Gastroesophageal sphincter (tissue), 4 donors: Measurements from ENCODE around the gene CRABP2. TPM values are rescaled to one million over a fixed set of nuclear protein-coding genes. Genes with fewer than 3 reads are reported as not detected.

Experiments
- ATAC-seq: fragments of 150-250 bp; one replicate; pipeline ENCODE4 v1.9.1; 2016; ENCODE audit warnings: mild to moderate bottlenecking, moderate library complexity
- H3K27ac ChIP-seq, 4 donors: fragments of 200-600 bp; sonication (generic) in 3 of 4; 1 replicate in 3 of 4; 2 replicates in 1 of 4; pipeline ENCODE4 v1.5.1; 2016 to 2019
- H3K27me3 ChIP-seq: fragments of 200-600 bp; sonication (generic); one replicate; pipeline ENCODE4 v1.5.1; 2019
- H3K36me3 ChIP-seq, 2 donors: fragments of 200-600 bp; sonication (generic); one replicate each; pipeline ENCODE4 v1.5.1; 2019; ENCODE audit warnings: control low read depth in 1 of 2
- H3K4me1 ChIP-seq, 3 donors: fragments of 200-600 bp; sonication (generic); 1 replicate in 2 of 3; 2 replicates in 1 of 3; pipeline ENCODE4 v1.5.1; 2016 to 2019; ENCODE audit warnings: control low read depth in 2 of 3
- H3K4me3 ChIP-seq, 2 donors: fragments of 200-600 bp; sonication (generic); one replicate each; pipeline ENCODE4 v1.5.1; 2019; ENCODE audit warnings: mild to moderate bottlenecking in 1 of 2, moderate library complexity in 1 of 2
- H3K9me3 ChIP-seq, 3 donors: fragments of 200-600 bp; sonication (generic); one replicate each; pipeline ENCODE4 v1.5.1; 2017 to 2019; ENCODE audit warnings: control low read depth in 2 of 3
- CTCF ChIP-seq, 4 experiments: fragments of 200-600 bp in 2 of 4; fragments of 450-650 bp in 2 of 4; sonication (generic) in 1 of 4; IDR thresholded peaks; one replicate each; pipeline ENCODE4 v1.5.1; 2017 to 2019; ENCODE audit warnings: antibody characterized with exemption in 4 of 4, mild to moderate bottlenecking in 2 of 4, moderate library complexity in 2 of 4
- EP300 ChIP-seq: sonication (generic); formaldehyde crosslinking; IDR thresholded peaks from one replicate; pipeline ENCODE4 v1.6.1; 2017; ENCODE audit warnings: antibody characterized with exemption, mild to moderate bottlenecking
- POLR2A ChIP-seq, 2 donors: fragments of 450-650 bp; IDR thresholded peaks; one replicate each; pipeline ENCODE4 v1.6.1; 2017; ENCODE audit warnings: antibody characterized with exemption in 2 of 2, mild to moderate bottlenecking in 2 of 2, moderate library complexity in 1 of 2
- POLR2AphosphoS5 ChIP-seq: sonication (generic); formaldehyde crosslinking; IDR thresholded peaks from one replicate; pipeline ENCODE4 v1.6.1; 2017; ENCODE audit warnings: antibody characterized with exemption
- WGBS, 2 donors: methylation state at CpG; one replicate each; pipeline ENCODE4 v1.1.5; 2018; ENCODE audit warnings: low coverage in 1 of 2; 5-methylcytosine and 5-hydroxymethylcytosine counted together
- total RNA-seq, 4 donors: library from RNA; depleted of rRNA; stranded (reverse); fragments of >200 nt; gene quantifications; one replicate each; pipeline ENCODE4 v1.1.0, GENCODE V29; 2016

CRABP2 gene
- 10 to 100 TPM in 1 of 4 donors, 1 to 10 TPM in 2, under 1 TPM in 1; 0.54 to 36.7 (median 6.0) TPM for total RNA-seq

- H3K4me3 ChIP-seq = peak within 1 kb of the TSS; percentile 18 to 54
- peaks cover 33% of the 10 kb centered on the region for H3K27me3 ChIP-seq
- peaks cover 0 to 4% of the 10 kb centered on the region in 2 donors for H3K36me3 ChIP-seq
- H3K9me3 ChIP-seq = no peaks in the 10 kb centered on the region
- peaks cover 0 to 71% (median 44%) of the 10 kb centered on the region in 3 donors for H3K4me1 ChIP-seq
- H3K27ac ChIP-seq = peak within 1 kb of the TSS; percentile 24 to 87 (median 84)
- TF ChIP-seq EP300 = no peak
- no peak for TF ChIP-seq POLR2A (IDR thresholded peaks at IDR 0.05)
- TF ChIP-seq POLR2AphosphoS5 = no peak
- no peak for TF ChIP-seq CTCF (IDR thresholded peaks at IDR 0.05)
- ATAC-seq = peak; percentile 8
- WGBS, 2 donors = 0% methylated on average over 1 to 2 of the region's 42 CpGs
These were observed at the start of gene CRABP2 for GRCh38 chr1:156705321-156705917. TSS of gene CRABP2 (minus strand) at chr1:156705583. CDS start at chr1:156705446, 137 bp downstream.

GRCh38 chr1:156754219-156754618, 48.8 kb upstream of the CRABP2 start:
- no peak for ATAC-seq
- 80% methylated on average over 7 of the region's 8 CpGs; no CpG with 5 or more reads in 1 of the 2 donors for WGBS, 2 donors
- H3K27me3 ChIP-seq = no peaks in the 10 kb centered on the region

GRCh38 chr1:156752843-156753482, 47.6 kb upstream of the CRABP2 start:
- no peaks in the 10 kb centered on the region for H3K9me3 ChIP-seq
- TF ChIP-seq EP300 = no peak
- TF ChIP-seq POLR2AphosphoS5 = peak; percentile 22
- no peak for TF ChIP-seq POLR2A (IDR thresholded peaks at IDR 0.05)
- H3K4me3 ChIP-seq = peak overlapping the region in 1 of 2 donors; percentile 98
- ATAC-seq = no peak
- H3K4me1 ChIP-seq = peaks cover 0 to 40% (median 24%) of the 10 kb centered on the region in 3 donors
- H3K27ac ChIP-seq = peak overlapping the region in 3 of 4 donors; percentile 98 to 100 (median 99)
- 25 to 29% methylated on average over 1 of the region's 1 CpG for WGBS, 2 donors
- H3K27me3 ChIP-seq = no peaks in the 10 kb centered on the region
- H3K36me3 ChIP-seq = no peaks in the 10 kb centered on the region

More at GRCh38 chr1:156754219-156754618, 48.8 kb upstream of the CRABP2 start:
- no peaks in the 10 kb centered on the region for H3K36me3 ChIP-seq
- H3K4me1 ChIP-seq = peaks cover 0 to 27% (median 14%) of the 10 kb centered on the region in 3 donors
- no peak overlapping the region for H3K4me3 ChIP-seq
- no peaks in the 10 kb centered on the region for H3K9me3 ChIP-seq
- TF ChIP-seq POLR2A (IDR thresholded peaks at IDR 0.05) (no peak), POLR2AphosphoS5 (no peak), CTCF (IDR thresholded peaks at IDR 0.05) (no peak), EP300 (no peak)
- no peak overlapping the region for H3K27ac ChIP-seq

GRCh38 chr1:156751757-156752481, 46.5 kb upstream of the CRABP2 start:
- Histone ChIP-seq H3K4me3 (peak overlapping the region; percentile 97 to 98), H3K9me3 (no peaks in the 10 kb centered on the region), H3K27ac (peak overlapping the region; percentile 92 to 100 (median 98)), H3K27me3 (no peaks in the 10 kb centered on the region), H3K36me3 (no peaks in the 10 kb centered on the region), H3K4me1 (peaks cover 0 to 48% (median 29%) of the 10 kb centered on the region in 3 donors)
- TF ChIP-seq POLR2AphosphoS5 = peak; percentile 78
- TF ChIP-seq POLR2A (IDR thresholded peaks at IDR 0.05) = peak in 1 of 2 donors; percentile 46
- peak in 2 of 4 experiments; percentile 32 to 42 for TF ChIP-seq CTCF (IDR thresholded peaks at IDR 0.05)
- no peak for TF ChIP-seq EP300
- peak; percentile 88 for ATAC-seq
- WGBS, 2 donors = 0% methylated on average over 1 to 5 of the region's 68 CpGs

- TF ChIP-seq CTCF (IDR thresholded peaks at IDR 0.05) = no peak
- no peak for TF ChIP-seq POLR2AphosphoS5
- peak in 1 of 2 donors; percentile 29 for TF ChIP-seq POLR2A (IDR thresholded peaks at IDR 0.05)
- no peak for TF ChIP-seq EP300
- peak within 1 kb of the TSS; percentile 92 to 100 (median 98) for H3K27ac ChIP-seq
- H3K4me1 ChIP-seq = peaks cover 0 to 52% (median 30%) of the 10 kb centered on the region in 3 donors
- peak within 1 kb of the TSS; percentile 97 to 98 for H3K4me3 ChIP-seq
- no peaks in the 10 kb centered on the region for H3K36me3 ChIP-seq
- 0% methylated on average over 11 of the region's 48 CpGs; no CpG with 5 or more reads in 1 of the 2 donors for WGBS, 2 donors
- H3K9me3 ChIP-seq = no peaks in the 10 kb centered on the region
- H3K27me3 ChIP-seq = no peaks in the 10 kb centered on the region
- no peak for ATAC-seq
These were observed 46.0 kb upstream of the CRABP2 start, which contains the start of gene HDGF for GRCh38 chr1:156751451-156751756. TSS of gene HDGF (minus strand) at chr1:156751675. CDS start at chr1:156751429, 246 bp downstream.
